ENCODE results near the gene CCDC93. TPM values are rescaled to one million over a fixed set of nuclear protein-coding genes. Genes with fewer than 3 reads are reported as not detected.

The CCDC93 gene
- total RNA-seq, 4 donors from 2014 or later = 14.4 to 17.0 (median 16.0) TPM

DNA sequence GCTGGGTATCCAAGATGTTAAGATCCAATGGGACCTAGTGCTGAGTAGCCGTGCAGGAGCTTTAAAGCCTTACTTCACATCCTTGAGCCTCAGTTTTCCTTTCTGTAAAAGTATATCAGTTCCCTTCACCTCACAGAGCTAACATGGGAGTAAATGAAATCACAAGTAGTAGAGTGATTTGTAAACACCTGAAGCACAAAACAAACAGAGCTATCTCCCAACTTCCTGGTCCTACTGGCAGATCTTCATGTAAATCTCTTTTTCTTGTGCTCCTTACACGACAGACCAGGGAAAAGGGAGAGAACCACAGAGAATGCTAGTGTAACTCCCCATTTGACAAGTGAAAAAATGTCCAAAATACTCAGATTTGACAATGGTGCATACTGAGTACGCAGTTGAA lies 17.3 kb downstream of the CCDC93 start:
- Histone ChIP-seq H3K36me3 (peaks cover 52 to 97% (median 86%) of the 10 kb centered on the region in 4 donors), H3K4me3 (no peak overlapping the region), H3K9me3 (no peaks in the 10 kb centered on the region), H3K27me3 (no peaks in the 10 kb centered on the region), H3K4me1 (peaks cover 0 to 13% (median 0%) of the 10 kb centered on the region in 4 donors), H3K27ac (replicated peaks in 1 of 4) (no peak overlapping the region)
- intact Hi-C loops (cut with DNase I) = no loop called here
- TF ChIP-seq POLR2AphosphoS5 (IDR thresholded peaks at IDR 0.05) = no peak
- TF ChIP-seq EP300 (IDR thresholded peaks at IDR 0.05) = no peak
- no peak for TF ChIP-seq POLR2A (IDR thresholded peaks at IDR 0.05; ENCODE audit: low read depth)
- TF ChIP-seq, protein P1, sequence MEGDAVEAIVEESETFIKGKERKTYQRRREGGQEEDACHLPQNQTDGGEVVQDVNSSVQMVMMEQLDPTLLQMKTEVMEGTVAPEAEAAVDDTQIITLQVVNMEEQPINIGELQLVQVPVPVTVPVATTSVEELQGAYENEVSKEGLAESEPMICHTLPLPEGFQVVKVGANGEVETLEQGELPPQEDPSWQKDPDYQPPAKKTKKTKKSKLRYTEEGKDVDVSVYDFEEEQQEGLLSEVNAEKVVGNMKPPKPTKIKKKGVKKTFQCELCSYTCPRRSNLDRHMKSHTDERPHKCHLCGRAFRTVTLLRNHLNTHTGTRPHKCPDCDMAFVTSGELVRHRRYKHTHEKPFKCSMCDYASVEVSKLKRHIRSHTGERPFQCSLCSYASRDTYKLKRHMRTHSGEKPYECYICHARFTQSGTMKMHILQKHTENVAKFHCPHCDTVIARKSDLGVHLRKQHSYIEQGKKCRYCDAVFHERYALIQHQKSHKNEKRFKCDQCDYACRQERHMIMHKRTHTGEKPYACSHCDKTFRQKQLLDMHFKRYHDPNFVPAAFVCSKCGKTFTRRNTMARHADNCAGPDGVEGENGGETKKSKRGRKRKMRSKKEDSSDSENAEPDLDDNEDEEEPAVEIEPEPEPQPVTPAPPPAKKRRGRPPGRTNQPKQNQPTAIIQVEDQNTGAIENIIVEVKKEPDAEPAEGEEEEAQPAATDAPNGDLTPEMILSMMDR (IDR thresholded peaks at IDR 0.05) = no peak
- no peak for DNase-seq (ENCODE audit: extremely low spot score)
- WGBS = 80% methylated on average over 3 of the region's 3 CpGs

DNA sequence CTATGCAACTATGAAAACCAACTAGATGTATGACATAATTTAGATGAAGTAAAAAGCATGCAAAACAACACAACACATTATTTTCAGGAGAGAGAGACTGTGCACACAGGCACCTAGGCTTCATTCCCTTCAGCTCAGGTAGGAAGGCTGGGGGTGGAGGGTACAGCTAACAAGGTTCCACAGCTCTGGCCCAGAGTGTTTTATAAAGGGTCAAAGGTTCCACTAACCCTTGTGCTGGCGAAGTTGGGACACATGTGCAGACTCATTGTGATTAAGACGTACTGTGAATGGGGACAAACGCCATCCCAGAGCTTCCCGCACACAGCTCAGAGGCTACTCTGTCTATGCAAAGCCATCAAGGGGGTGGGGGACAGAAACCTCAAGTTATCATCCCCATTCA lies 19.1 kb downstream of the CCDC93 start:
- Histone ChIP-seq H3K36me3 (peaks cover 51 to 97% (median 83%) of the 10 kb centered on the region in 4 donors), H3K4me1 (peaks cover 0 to 13% (median 0%) of the 10 kb centered on the region in 4 donors), H3K27me3 (no peaks in the 10 kb centered on the region), H3K9me3 (no peaks in the 10 kb centered on the region), H3K27ac (replicated peaks in 1 of 4) (no peak overlapping the region), H3K4me3 (no peak overlapping the region)
- WGBS = 67% methylated on average over 4 of the region's 4 CpGs
- no peak for DNase-seq (ENCODE audit: extremely low spot score)
- intact Hi-C loops (cut with DNase I) = no loop called here
- TF ChIP-seq POLR2AphosphoS5 (IDR thresholded peaks at IDR 0.05) (no peak), EP300 (IDR thresholded peaks at IDR 0.05) (no peak), POLR2A (IDR thresholded peaks at IDR 0.05; ENCODE audit: low read depth) (no peak)
- TF ChIP-seq, protein P1 (IDR thresholded peaks at IDR 0.05) = no peak

DNA sequence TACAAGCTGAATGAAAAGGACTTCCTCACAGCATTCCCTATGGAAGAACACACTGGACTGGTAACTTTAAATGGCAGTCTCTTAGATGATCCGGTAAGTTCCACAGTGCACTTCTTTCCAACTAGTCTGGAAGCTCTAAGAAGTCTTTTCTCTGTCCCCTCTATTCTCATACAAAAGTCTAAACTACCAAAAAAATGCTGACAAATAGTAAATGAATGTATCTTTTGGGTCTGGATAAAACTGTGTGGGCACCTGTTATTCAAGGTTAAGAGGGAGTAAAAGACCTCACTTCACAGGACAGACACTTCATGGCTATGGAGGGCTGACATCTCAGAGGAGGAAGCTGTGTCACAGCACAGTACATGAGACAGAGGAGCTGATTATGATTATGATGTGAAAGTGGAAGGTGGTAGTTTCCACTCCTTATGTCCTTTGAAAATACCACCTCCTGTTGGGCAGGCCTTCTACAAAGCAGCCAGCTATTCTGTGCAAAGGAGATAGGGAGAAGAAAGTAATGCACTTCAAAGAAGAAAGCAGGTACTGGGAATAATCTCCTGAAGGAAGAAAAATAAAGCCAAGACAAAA lies 23.9 kb downstream of the CCDC93 start:
- TF ChIP-seq, protein P1 (IDR thresholded peaks at IDR 0.05) = no peak
- TF ChIP-seq POLR2A (IDR thresholded peaks at IDR 0.05; ENCODE audit: low read depth) = no peak
- no peak for TF ChIP-seq EP300 (IDR thresholded peaks at IDR 0.05)
- no peak for TF ChIP-seq POLR2AphosphoS5 (IDR thresholded peaks at IDR 0.05)
- Histone ChIP-seq H3K9me3 (no peaks in the 10 kb centered on the region), H3K27me3 (no peaks in the 10 kb centered on the region), H3K4me3 (no peak overlapping the region), H3K4me1 (no peaks in the 10 kb centered on the region), H3K36me3 (peaks cover 42 to 93% (median 73%) of the 10 kb centered on the region in 4 donors), H3K27ac (replicated peaks in 1 of 4) (no peak overlapping the region)
- intact Hi-C loops (cut with DNase I) = no loop called here
- 97% methylated on average over 1 of the region's 1 CpG for WGBS
- no peak for DNase-seq (ENCODE audit: extremely low spot score)

DNA sequence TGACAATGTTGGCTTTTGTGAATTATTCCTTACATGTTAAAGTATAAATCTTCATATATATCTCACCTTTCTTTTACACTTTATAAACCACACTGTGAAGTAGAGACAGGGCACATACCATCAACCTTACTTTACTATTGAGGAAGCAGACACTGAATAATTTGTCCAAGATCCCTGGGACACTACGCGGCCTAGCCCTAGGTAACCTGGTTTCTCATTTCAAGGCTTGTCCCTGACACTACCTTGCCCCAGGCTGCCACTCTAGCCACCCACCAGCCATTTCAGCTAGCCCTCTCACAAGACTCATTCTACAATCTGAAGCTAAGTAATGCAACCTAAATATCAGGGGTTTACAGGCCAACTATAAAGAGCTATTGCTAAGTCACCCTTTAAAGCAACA lies 26.7 kb downstream of the CCDC93 start:
- no peak for TF ChIP-seq EP300 (IDR thresholded peaks at IDR 0.05)
- TF ChIP-seq, protein P1 (IDR thresholded peaks at IDR 0.05) = no peak
- H3K27me3 ChIP-seq = no peaks in the 10 kb centered on the region
- H3K27ac ChIP-seq (replicated peaks in 1 of 4) = no peak overlapping the region
- no peaks in the 10 kb centered on the region for H3K9me3 ChIP-seq
- H3K36me3 ChIP-seq = peaks cover 34 to 88% (median 63%) of the 10 kb centered on the region in 4 donors
- H3K4me1 ChIP-seq = peaks cover 0 to 4% (median 0%) of the 10 kb centered on the region in 4 donors
- H3K4me3 ChIP-seq = no peak overlapping the region
- no peak for DNase-seq (ENCODE audit: extremely low spot score)
- intact Hi-C loops (cut with DNase I) = no loop called here
- WGBS = 100% methylated on average over 2 of the region's 2 CpGs

DNA sequence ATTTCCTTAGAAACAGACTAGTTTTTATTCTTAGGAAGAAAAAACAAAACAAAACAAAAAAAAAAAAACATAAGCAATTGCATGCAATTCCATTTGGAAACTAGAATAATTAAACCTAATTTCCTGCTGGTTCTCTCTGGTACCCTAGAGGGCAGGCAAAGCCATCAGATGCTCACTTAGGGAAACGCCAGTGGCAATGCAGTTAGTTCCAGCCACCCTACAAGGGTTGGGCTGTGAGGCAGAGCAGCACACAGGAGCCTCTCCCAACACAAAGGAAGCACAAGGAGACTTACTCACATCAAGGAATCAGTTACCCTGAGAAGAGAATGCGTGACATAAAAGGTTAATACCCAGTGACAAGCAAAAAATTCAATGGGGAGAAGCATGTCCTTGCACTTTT lies 28.8 kb downstream of the CCDC93 start:
- no peak for TF ChIP-seq POLR2AphosphoS5 (IDR thresholded peaks at IDR 0.05)
- TF ChIP-seq EP300 (IDR thresholded peaks at IDR 0.05) = no peak
- TF ChIP-seq POLR2A (IDR thresholded peaks at IDR 0.05; ENCODE audit: low read depth) = no peak
- TF ChIP-seq, protein P1 (IDR thresholded peaks at IDR 0.05) = no peak
- Histone ChIP-seq H3K27me3 (no peaks in the 10 kb centered on the region), H3K9me3 (no peaks in the 10 kb centered on the region), H3K4me3 (no peak overlapping the region), H3K27ac (replicated peaks in 1 of 4) (no peak overlapping the region), H3K36me3 (peaks cover 31 to 69% (median 50%) of the 10 kb centered on the region in 4 donors), H3K4me1 (peaks cover 5 to 13% (median 8%) of the 10 kb centered on the region in 4 donors)
- DNase-seq (ENCODE audit: extremely low spot score) = no peak
- WGBS = 74% methylated on average over 2 of the region's 2 CpGs
- intact Hi-C loops (cut with DNase I) = no loop called here

All from esophagus muscularis mucosa (tissue), 4 donors.